Measurements from ENCODE around the gene THAP4.

GRCh38 chr2:241553512-241553830, 83.5 kb downstream of the THAP4 start:
- TF ChIP-seq CTCF (IDR thresholded peaks at IDR 0.05; ENCODE audit: low read length) = no peak
- no peak for TF ChIP-seq EZH2 (optimal IDR thresholded peaks at IDR 0.05; ENCODE audit: low read depth, low read length)
- TF ChIP-seq EZH2phosphoT487 (IDR thresholded peaks at IDR 0.05; ENCODE audit: low read length) = no peak

All from MM.1S (cell line).